ENCODE results near the gene FABP3.

DNA sequence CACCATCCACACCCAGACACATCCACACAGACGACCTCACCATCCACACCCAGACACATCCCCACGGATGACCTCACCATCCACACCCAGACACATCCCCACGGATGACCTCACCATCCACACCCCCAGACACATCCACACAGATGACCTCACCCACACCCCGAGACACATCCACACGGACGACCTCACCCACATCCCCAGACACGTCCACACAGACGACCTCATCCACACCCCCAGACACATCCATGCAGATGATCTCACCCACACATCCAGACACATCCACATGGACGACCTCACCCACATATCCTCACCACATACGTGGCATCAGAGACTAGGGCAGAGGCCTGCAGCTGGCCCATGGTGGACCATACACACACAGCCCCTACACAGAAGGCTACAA is 14.7 kb upstream of the FABP3 start:
- TF ChIP-seq, protein P1, sequence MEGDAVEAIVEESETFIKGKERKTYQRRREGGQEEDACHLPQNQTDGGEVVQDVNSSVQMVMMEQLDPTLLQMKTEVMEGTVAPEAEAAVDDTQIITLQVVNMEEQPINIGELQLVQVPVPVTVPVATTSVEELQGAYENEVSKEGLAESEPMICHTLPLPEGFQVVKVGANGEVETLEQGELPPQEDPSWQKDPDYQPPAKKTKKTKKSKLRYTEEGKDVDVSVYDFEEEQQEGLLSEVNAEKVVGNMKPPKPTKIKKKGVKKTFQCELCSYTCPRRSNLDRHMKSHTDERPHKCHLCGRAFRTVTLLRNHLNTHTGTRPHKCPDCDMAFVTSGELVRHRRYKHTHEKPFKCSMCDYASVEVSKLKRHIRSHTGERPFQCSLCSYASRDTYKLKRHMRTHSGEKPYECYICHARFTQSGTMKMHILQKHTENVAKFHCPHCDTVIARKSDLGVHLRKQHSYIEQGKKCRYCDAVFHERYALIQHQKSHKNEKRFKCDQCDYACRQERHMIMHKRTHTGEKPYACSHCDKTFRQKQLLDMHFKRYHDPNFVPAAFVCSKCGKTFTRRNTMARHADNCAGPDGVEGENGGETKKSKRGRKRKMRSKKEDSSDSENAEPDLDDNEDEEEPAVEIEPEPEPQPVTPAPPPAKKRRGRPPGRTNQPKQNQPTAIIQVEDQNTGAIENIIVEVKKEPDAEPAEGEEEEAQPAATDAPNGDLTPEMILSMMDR (conservative IDR thresholded peaks at IDR 0.05; ENCODE audit: low read depth, low read length), result no peak
- no peak for TF ChIP-seq EZH2 (IDR thresholded peaks at IDR 0.05; ENCODE audit: low read length, unreplicated experiment)
- TF ChIP-seq EZH2phosphoT487 (IDR thresholded peaks at IDR 0.05; ENCODE audit: borderline replicate concordance, low read length), result no peak

Measured in PC-3 (cell line).